ENCODE data around the gene PCID2.

Gene PCID2

GRCh38 chr13:113141601-113141970 is 66.9 kb downstream of the PCID2 start:
- Histone ChIP-seq H3K27ac (ENCODE audit: low read depth, low read length) (no peak overlapping the region), H3K79me2 (ENCODE audit: insufficient read depth, low read length) (no peaks in the 10 kb centered on the region), H2AFZ (ENCODE audit: low read depth, low read length, severe bottlenecking) (no peak overlapping the region), H3K4me2 (ENCODE audit: low read depth, low read length, poor library complexity, severe bottlenecking) (no peak overlapping the region), H3K9me3 (ENCODE audit: insufficient read depth, low read length) (no peaks in the 10 kb centered on the region), H3K36me3 (ENCODE audit: low read length) (no peaks in the 10 kb centered on the region), H3K4me3 (ENCODE audit: insufficient read depth, low read length, poor library complexity, severe bottlenecking) (no peak overlapping the region), H3K27me3 (ENCODE audit: low read length) (no peaks in the 10 kb centered on the region), H3K9ac (ENCODE audit: low read length) (no peak overlapping the region), H3K9me2 (replicated peaks; ENCODE audit: insufficient read depth, low read length) (no peaks in the 10 kb centered on the region), H3F3A (ENCODE audit: insufficient read depth) (no peaks in the 10 kb centered on the region), H4K20me1 (ENCODE audit: low read depth, low read length) (no peaks in the 10 kb centered on the region)
- no peak for TF ChIP-seq EZH2phosphoT487 (conservative IDR thresholded peaks at IDR 0.05; ENCODE audit: low read length)
- TF ChIP-seq, protein P1, sequence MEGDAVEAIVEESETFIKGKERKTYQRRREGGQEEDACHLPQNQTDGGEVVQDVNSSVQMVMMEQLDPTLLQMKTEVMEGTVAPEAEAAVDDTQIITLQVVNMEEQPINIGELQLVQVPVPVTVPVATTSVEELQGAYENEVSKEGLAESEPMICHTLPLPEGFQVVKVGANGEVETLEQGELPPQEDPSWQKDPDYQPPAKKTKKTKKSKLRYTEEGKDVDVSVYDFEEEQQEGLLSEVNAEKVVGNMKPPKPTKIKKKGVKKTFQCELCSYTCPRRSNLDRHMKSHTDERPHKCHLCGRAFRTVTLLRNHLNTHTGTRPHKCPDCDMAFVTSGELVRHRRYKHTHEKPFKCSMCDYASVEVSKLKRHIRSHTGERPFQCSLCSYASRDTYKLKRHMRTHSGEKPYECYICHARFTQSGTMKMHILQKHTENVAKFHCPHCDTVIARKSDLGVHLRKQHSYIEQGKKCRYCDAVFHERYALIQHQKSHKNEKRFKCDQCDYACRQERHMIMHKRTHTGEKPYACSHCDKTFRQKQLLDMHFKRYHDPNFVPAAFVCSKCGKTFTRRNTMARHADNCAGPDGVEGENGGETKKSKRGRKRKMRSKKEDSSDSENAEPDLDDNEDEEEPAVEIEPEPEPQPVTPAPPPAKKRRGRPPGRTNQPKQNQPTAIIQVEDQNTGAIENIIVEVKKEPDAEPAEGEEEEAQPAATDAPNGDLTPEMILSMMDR (IDR thresholded peaks at IDR 0.05; ENCODE audit: insufficient read depth, low read length, poor library complexity, severe bottlenecking) = no peak

GRCh38 chr13:113140677-113141600 is 67.5 kb downstream of the PCID2 start:
- H4K20me1 ChIP-seq (ENCODE audit: low read depth, low read length) = no peaks in the 10 kb centered on the region
- no peak overlapping the region for H3K9ac ChIP-seq (ENCODE audit: low read length)
- TF ChIP-seq, protein P1 (IDR thresholded peaks at IDR 0.05; ENCODE audit: insufficient read depth, low read length, poor library complexity, severe bottlenecking) = no peak
- TF ChIP-seq EZH2phosphoT487 (conservative IDR thresholded peaks at IDR 0.05; ENCODE audit: low read length) = no peak
- no peak overlapping the region for H2AFZ ChIP-seq (ENCODE audit: low read depth, low read length, severe bottlenecking)
- H3K9me2 ChIP-seq (replicated peaks; ENCODE audit: insufficient read depth, low read length) = no peaks in the 10 kb centered on the region
- H3K27ac ChIP-seq (ENCODE audit: low read depth, low read length) = no peak overlapping the region
- H3K4me3 ChIP-seq (ENCODE audit: insufficient read depth, low read length, poor library complexity, severe bottlenecking) = no peak overlapping the region
- no peaks in the 10 kb centered on the region for H3K79me2 ChIP-seq (ENCODE audit: insufficient read depth, low read length)
- H3K36me3 ChIP-seq (ENCODE audit: low read length) = no peaks in the 10 kb centered on the region
- H3F3A ChIP-seq (ENCODE audit: insufficient read depth) = no peaks in the 10 kb centered on the region
- no peaks in the 10 kb centered on the region for H3K27me3 ChIP-seq (ENCODE audit: low read length)
- H3K4me2 ChIP-seq (ENCODE audit: low read depth, low read length, poor library complexity, severe bottlenecking) = no peak overlapping the region
- H3K9me3 ChIP-seq (ENCODE audit: insufficient read depth, low read length) = no peaks in the 10 kb centered on the region

DNA sequence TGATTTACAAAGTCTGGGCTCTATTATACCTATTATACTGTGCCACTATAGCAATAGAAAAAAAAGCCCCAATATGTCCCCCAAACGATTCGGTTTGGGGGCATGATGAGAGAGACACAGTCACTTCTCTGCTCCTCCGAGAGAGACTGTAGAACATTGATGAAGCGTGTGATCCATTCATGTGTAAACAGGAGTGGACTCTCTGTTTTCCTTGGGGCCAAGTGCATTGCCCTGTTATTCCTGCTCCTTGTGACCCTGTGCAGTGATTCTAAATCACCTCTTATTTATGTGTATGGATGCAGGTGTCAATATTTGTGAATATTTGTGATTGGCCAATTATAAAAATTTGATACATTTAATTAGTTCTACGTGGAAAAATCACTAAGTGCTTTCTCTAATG is 68.9 kb downstream of the PCID2 start:
- Histone ChIP-seq H3K9me2 (replicated peaks; ENCODE audit: insufficient read depth, low read length) (no peaks in the 10 kb centered on the region), H4K20me1 (ENCODE audit: low read depth, low read length) (no peaks in the 10 kb centered on the region), H3F3A (ENCODE audit: insufficient read depth) (no peaks in the 10 kb centered on the region), H3K27me3 (ENCODE audit: low read length) (no peaks in the 10 kb centered on the region), H3K4me2 (ENCODE audit: low read depth, low read length, poor library complexity, severe bottlenecking) (no peak overlapping the region), H3K4me3 (ENCODE audit: insufficient read depth, low read length, poor library complexity, severe bottlenecking) (no peak overlapping the region), H3K36me3 (ENCODE audit: low read length) (no peaks in the 10 kb centered on the region), H2AFZ (ENCODE audit: low read depth, low read length, severe bottlenecking) (no peak overlapping the region), H3K27ac (ENCODE audit: low read depth, low read length) (no peak overlapping the region), H3K9ac (ENCODE audit: low read length) (no peak overlapping the region), H3K79me2 (ENCODE audit: insufficient read depth, low read length) (no peaks in the 10 kb centered on the region), H3K9me3 (ENCODE audit: insufficient read depth, low read length) (no peaks in the 10 kb centered on the region)
- no peak for TF ChIP-seq EZH2phosphoT487 (conservative IDR thresholded peaks at IDR 0.05; ENCODE audit: low read length)
- TF ChIP-seq, protein P1 (IDR thresholded peaks at IDR 0.05; ENCODE audit: insufficient read depth, low read length, poor library complexity, severe bottlenecking) = no peak
